ENCODE measurements around the gene CALHM4. TPM values are rescaled to one million over a fixed set of nuclear protein-coding genes. Genes with fewer than 3 reads are reported as not detected.

The CALHM4 gene
- total and polyA plus RNA-seq, 12 donors, result 0.09 to 0.26 (median 0.22) TPM; not detected in 9

GRCh38 chr6:116568111-116568510, 14.6 kb downstream of the CALHM4 start:
- Histone ChIP-seq H3K4me1 (peaks cover 2 to 37% (median 21%) of the 10 kb centered on the region in 9 donors), H3K36me3 (no peaks in the 10 kb centered on the region), H3K4me3 (no peak overlapping the region), H3K27me3 (peaks cover 0 to 3% (median 0%) of the 10 kb centered on the region in 7 donors), H3K27ac (no peak overlapping the region), H3K9me3 (no peaks in the 10 kb centered on the region)
- DNase-seq, result no peak
- no peak for TF ChIP-seq CTCF (IDR thresholded peaks at IDR 0.05)
- ATAC-seq, result no peak
- intact Hi-C loops (cut with DNase I), result loop anchor here in 7 of 10 donors (10.0 kb wide), 4 partner anchors 283 to 353 kb away; partner anchors contain the start of gene TSPYL1 (in 3 of the 7)

GRCh38 chr6:116568821-116569755, 15.5 kb downstream of the CALHM4 start:
- 56 to 69% methylated on average over 7 of the region's 7 CpGs for WGBS, 2 donors
- intact Hi-C loops (cut with DNase I), result loop anchor here in 7 of 10 donors (10.0 kb wide), 4 partner anchors 284 to 354 kb away; partner anchors contain the start of gene TSPYL1 (in 3 of the 7)
- no peak for TF ChIP-seq CTCF (IDR thresholded peaks at IDR 0.05)

GRCh38 chr6:116570856-116571682, 17.5 kb downstream of the CALHM4 start, which contains the start of gene RWDD1:
TSS of gene RWDD1 (plus strand) at chr6:116571504. CDS start at chr6:116571583, 79 bp downstream.
- DNase-seq (peak; percentile 99), ATAC-seq (peak; percentile 98 to 99 (median 98))
- intact Hi-C loops (cut with DNase I), result loop anchor here in 2 of 10 donors (5.0 to 10.0 kb wide), 2 partner anchors 94 to 289 kb away; partner anchors contain the start of gene ZUP1 (in 1 of the 2)
- Histone ChIP-seq H3K27me3 (no peaks in the 10 kb centered on the region), H3K27ac (peak within 1 kb of the TSS; percentile 55 to 96 (median 90)), H3K4me3 (peak within 1 kb of the TSS; percentile 66 to 95 (median 76)), H3K4me1 (peaks cover 2 to 49% (median 32%) of the 10 kb centered on the region in 9 donors), H3K9me3 (no peaks in the 10 kb centered on the region), H3K36me3 (peaks cover 0 to 20% (median 0%) of the 10 kb centered on the region in 9 donors)
- 0% methylated on average over 60 to 62 of the region's 62 CpGs for WGBS, 2 donors
- peak in 4 of 9 donors; percentile 4 to 17 (median 12) for TF ChIP-seq CTCF (IDR thresholded peaks at IDR 0.05)

More at GRCh38 chr6:116568821-116569755, 15.5 kb downstream of the CALHM4 start:
- Histone ChIP-seq H3K27me3 (peaks cover 0 to 3% (median 0%) of the 10 kb centered on the region in 7 donors), H3K4me1 (peaks cover 2 to 46% (median 31%) of the 10 kb centered on the region in 9 donors), H3K27ac (no peak overlapping the region), H3K4me3 (peak overlapping the region in 1 of 10 donors; percentile 77), H3K9me3 (no peaks in the 10 kb centered on the region), H3K36me3 (peaks cover 0 to 3% (median 0%) of the 10 kb centered on the region in 9 donors)
- ATAC-seq (no peak), DNase-seq (no peak)

Measured in heart right ventricle (tissue), 16 donors.